COLO668 (cell line): ENCODE measurements around the gene KPNA3.

Experiments used
- DNase-seq: peaks from one replicate; lab custom pipeline; 2025; ENCODE audit not compliant: unreplicated experiment; lab: John Stamatoyannopoulos, UW

KPNA3 gene

GRCh38 chr13:49683489-49683888 is 109.0 kb downstream of the KPNA3 start:
- no peak for DNase-seq

- DNase-seq, result no peak
Observed at GRCh38 chr13:49681842-49682435, 110.5 kb downstream of the KPNA3 start.

- no peak for DNase-seq
Observed at GRCh38 chr13:49679246-49679645, 113.2 kb downstream of the KPNA3 start.

- DNase-seq, result no peak
Observed at GRCh38 chr13:49678191-49678914, 114.1 kb downstream of the KPNA3 start.

GRCh38 chr13:49676581-49677298 is 115.7 kb downstream of the KPNA3 start:
- DNase-seq, result no peak

- no peak for DNase-seq
Observed at GRCh38 chr13:49670828-49671227, 121.7 kb downstream of the KPNA3 start.

- DNase-seq, result peak; percentile 78
Observed at GRCh38 chr13:49669735-49670309, 122.7 kb downstream of the KPNA3 start.

GRCh38 chr13:49667773-49668172 is 124.7 kb downstream of the KPNA3 start:
- DNase-seq, result no peak

- DNase-seq, result no peak
Observed at GRCh38 chr13:49664606-49665005, 127.9 kb downstream of the KPNA3 start.

- DNase-seq, result no peak
Observed at GRCh38 chr13:49657241-49657641, 135.2 kb downstream of the KPNA3 start.

- DNase-seq, result no peak
Observed at GRCh38 chr13:49655906-49656305, 136.6 kb downstream of the KPNA3 start.

- no peak for DNase-seq
Observed at GRCh38 chr13:49654011-49654410, 138.5 kb downstream of the KPNA3 start.

GRCh38 chr13:49653478-49653877 is 139.0 kb downstream of the KPNA3 start:
- no peak for DNase-seq

- peak; percentile 69 for DNase-seq
Observed at GRCh38 chr13:49652355-49653305, 139.9 kb downstream of the KPNA3 start.

- DNase-seq, result no peak
Observed at GRCh38 chr13:49651570-49652354, 140.7 kb downstream of the KPNA3 start.

- no peak for DNase-seq
Observed at GRCh38 chr13:49649963-49650312, 142.5 kb downstream of the KPNA3 start.
